RWPE2 (cell line): ENCODE results near the gene HERC5.

ENCODE experiments used
- ATAC-seq: fragments of 200-7000 bp; cut with Tn5 transposase; 3 replicates; pipeline ENCODE4 v1.9.1; 2021; ENCODE audit warnings: low read depth
- DNase-seq: peaks from one replicate; pipeline ENCODE4 v3.0.0-alpha.2; 2020; ENCODE audit warnings: low spot score
- H3K27ac ChIP-seq: fragments of 450-650 bp; 2 replicates; pipeline ENCODE4 v1.5.1; 2017; ENCODE audit warnings: mild to moderate bottlenecking; ENCODE audit not compliant: poor library complexity, severe bottlenecking
- H3K27me3 ChIP-seq: fragments of 250-450 bp; sonication (Bioruptor Pico); 2 replicates; pipeline ENCODE4 v1.5.1; 2021; ENCODE audit warnings: mild to moderate bottlenecking, moderate library complexity; ENCODE audit not compliant: insufficient read depth, poor library complexity, severe bottlenecking
- H3K36me3 ChIP-seq: fragments of 250-450 bp; sonication (Bioruptor Pico); 2 replicates; pipeline ENCODE4 v1.5.1; 2020; ENCODE audit warnings: low read depth, mild to moderate bottlenecking, moderate library complexity
- H3K4me1 ChIP-seq: fragments of 250-450 bp; sonication (Bioruptor Pico); 2 replicates; pipeline ENCODE4 v1.5.1; 2021; ENCODE audit warnings: mild to moderate bottlenecking, moderate library complexity; ENCODE audit not compliant: insufficient read depth, poor library complexity, severe bottlenecking
- H3K4me3 ChIP-seq: fragments of 250-450 bp; sonication (Bioruptor Pico); 2 replicates; pipeline ENCODE4 v1.5.1; 2021; ENCODE audit warnings: mild to moderate bottlenecking, moderate library complexity; ENCODE audit not compliant: severe bottlenecking
- H3K9me3 ChIP-seq: fragments of 250-450 bp; sonication (Bioruptor Pico); 2 replicates; pipeline ENCODE4 v1.5.1; 2021; ENCODE audit warnings: mild to moderate bottlenecking, moderate library complexity; ENCODE audit not compliant: severe bottlenecking
- CTCF ChIP-seq: fragments of 450-650 bp; IDR thresholded peaks from one replicate; pipeline ENCODE4 v1.5.1; 2017; ENCODE audit warnings: mild to moderate bottlenecking, moderate library complexity; ENCODE audit not compliant: poor library complexity, severe bottlenecking

HERC5 gene

GRCh38 chr4:88527787-88528186 is 70.9 kb downstream of the HERC5 start:
- DNase-seq (no peak), ATAC-seq (no peak)
- Histone ChIP-seq H3K27me3 (no peaks in the 10 kb centered on the region), H3K36me3 (no peaks in the 10 kb centered on the region), H3K4me1 (peaks cover 15% of the 10 kb centered on the region), H3K9me3 (no peaks in the 10 kb centered on the region), H3K27ac (no peak overlapping the region), H3K4me3 (no peak overlapping the region)
- TF ChIP-seq CTCF = no peak

GRCh38 chr4:88528861-88529260 is 71.9 kb downstream of the HERC5 start:
- peak; percentile 80 for TF ChIP-seq CTCF
- Histone ChIP-seq H3K9me3 (no peaks in the 10 kb centered on the region), H3K4me3 (no peak overlapping the region), H3K4me1 (peaks cover 24% of the 10 kb centered on the region), H3K27ac (no peak overlapping the region), H3K36me3 (no peaks in the 10 kb centered on the region), H3K27me3 (no peaks in the 10 kb centered on the region)
- DNase-seq (no peak), ATAC-seq (no peak)

DNA sequence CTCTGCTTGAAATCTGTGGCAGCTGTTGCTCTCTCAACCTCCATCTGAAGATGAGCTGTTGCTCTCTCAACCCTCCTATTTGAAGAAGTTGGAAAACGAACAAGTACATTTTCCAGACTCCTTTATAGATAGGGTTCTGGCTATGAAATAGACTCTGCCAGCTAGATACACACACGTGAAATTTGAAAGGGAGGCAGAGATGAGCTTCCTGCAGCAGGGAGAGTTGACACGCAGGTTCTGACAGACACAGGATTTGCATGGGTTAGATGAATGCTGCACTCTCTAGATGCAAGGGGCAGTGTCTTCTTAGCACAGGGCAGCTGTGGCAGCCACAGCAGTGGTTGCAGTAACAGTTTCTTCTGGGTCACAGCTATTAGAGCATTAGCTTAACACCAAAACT is 74.6 kb downstream of the HERC5 start:
- ATAC-seq (peak; percentile 26), DNase-seq (no peak)
- Histone ChIP-seq H3K27ac (peak overlapping the region; percentile 97), H3K36me3 (no peaks in the 10 kb centered on the region), H3K9me3 (no peaks in the 10 kb centered on the region), H3K27me3 (no peaks in the 10 kb centered on the region), H3K4me1 (peaks cover 38% of the 10 kb centered on the region), H3K4me3 (no peak overlapping the region)
- TF ChIP-seq CTCF = no peak

DNA sequence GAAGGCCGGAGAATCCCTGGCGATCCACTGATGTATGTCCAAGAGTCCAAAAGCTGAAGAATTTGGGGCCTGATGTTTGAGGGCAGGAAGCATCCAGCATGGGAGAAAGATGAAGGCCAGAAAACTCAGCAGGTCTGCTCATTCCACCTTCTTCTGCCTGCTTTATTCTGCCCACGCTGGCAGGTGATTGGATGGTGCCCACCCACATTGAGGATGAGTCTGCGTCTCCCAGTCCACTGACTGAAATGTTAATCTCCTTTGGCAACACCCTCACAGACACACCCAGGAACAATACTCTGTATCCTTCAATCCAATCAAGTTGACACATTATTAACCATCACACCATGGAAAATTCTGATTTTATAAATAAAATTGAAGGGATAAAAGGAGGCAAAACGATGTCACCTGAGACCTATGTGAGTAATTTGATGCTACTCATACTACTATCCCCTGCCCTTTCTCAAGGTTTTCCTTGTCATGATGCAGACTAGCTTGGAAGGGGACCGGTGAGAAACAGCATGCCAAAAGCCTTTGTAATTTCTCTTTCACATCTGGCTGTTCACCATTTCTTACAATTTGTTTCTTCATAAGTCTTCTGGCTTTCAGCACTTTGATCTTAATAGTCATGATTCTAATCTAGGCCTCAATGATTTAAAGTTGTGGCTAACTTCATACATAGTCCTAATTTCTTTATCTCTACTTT is 76.3 kb downstream of the HERC5 start:
- DNase-seq = no peak
- no peak for TF ChIP-seq CTCF
- H3K4me1 ChIP-seq = peaks cover 36% of the 10 kb centered on the region
- H3K27ac ChIP-seq = peak overlapping the region; percentile 97
- H3K27me3 ChIP-seq = no peaks in the 10 kb centered on the region
- H3K36me3 ChIP-seq = no peaks in the 10 kb centered on the region
- H3K9me3 ChIP-seq = no peaks in the 10 kb centered on the region
- H3K4me3 ChIP-seq = no peak overlapping the region
- peak; percentile 32; the same call in 1 of the 3 replicates for ATAC-seq
